Panc1 (cell line): ENCODE measurements around the gene PODNL1.

Experiments used
- CTCF ChIP-seq: fragments of 450-650 bp; IDR thresholded peaks from 2 replicates; pipeline ENCODE4 v1.5.1; 2017; ENCODE audit warnings: mild to moderate bottlenecking
- POLR2AphosphoS5 ChIP-seq: IDR thresholded peaks from 2 replicates; pipeline ENCODE4 v1.6.1; 2012; ENCODE audit warnings: mild to moderate bottlenecking, low read depth, low read length, moderate library complexity
- REST ChIP-seq, 2 experiments: IDR thresholded peaks; 2 replicates each; pipeline ENCODE4 v1.6.1; 2011 to 2012; ENCODE audit warnings: low read depth in 2 of 2, control low read depth in 1 of 2, low read length in 1 of 2, mild to moderate bottlenecking in 1 of 2, moderate library complexity in 1 of 2; ENCODE audit not compliant: insufficient read depth in 1 of 2
- SIN3A ChIP-seq: IDR thresholded peaks from 2 replicates; pipeline ENCODE4 v1.6.1; 2012; ENCODE audit warnings: low read depth, mild to moderate bottlenecking, low read length, moderate library complexity, borderline replicate concordance; ENCODE audit not compliant: insufficient read depth
- TCF7L2 ChIP-seq: IDR thresholded peaks from 2 replicates; pipeline ENCODE4 v1.6.1; 2011; ENCODE audit warnings: mild to moderate bottlenecking, low read depth, low read length, inconsistent platforms

GRCh38 chr19:13932149-13932637 is 6.0 kb downstream of the PODNL1 start:
- TF ChIP-seq TCF7L2, result no peak
- no peak for TF ChIP-seq CTCF
- no peak for TF ChIP-seq POLR2AphosphoS5
- no peak for TF ChIP-seq REST (IDR thresholded peaks at IDR 0.05; ENCODE audit: insufficient read depth in 1 of 2, low read depth in 2 of 2, low read length in 1 of 2)
- no peak for TF ChIP-seq SIN3A
